ES-I3 (cell line): ENCODE measurements around the gene PRKCZ.

Experiments
- H3K36me3 ChIP-seq: 2 replicates; pipeline ENCODE4 v1.6.1; 2013; ENCODE audit warnings: mild to moderate bottlenecking, low read length, control low read depth, moderate library complexity; ENCODE audit not compliant: insufficient read depth
- H3K4me1 ChIP-seq: 2 replicates; pipeline ENCODE4 v1.6.1; 2013; ENCODE audit warnings: mild to moderate bottlenecking, control low read depth, low read length; ENCODE audit not compliant: insufficient read depth
- H3K9ac ChIP-seq: 2 replicates; pipeline ENCODE4 v1.6.1; 2013; ENCODE audit warnings: low read depth, mild to moderate bottlenecking, low read length, moderate library complexity
- H3K9me3 ChIP-seq: 2 replicates; pipeline ENCODE4 v1.6.1; 2013; ENCODE audit warnings: mild to moderate bottlenecking, low read length, moderate library complexity; ENCODE audit not compliant: control insufficient read depth, insufficient read depth

Gene PRKCZ

GRCh38 chr1:2231532-2232254 lies 181.5 kb downstream of the PRKCZ start:
- Histone ChIP-seq H3K36me3 (no peaks in the 10 kb centered on the region), H3K9ac (peak overlapping the region; percentile 70; the same call in 1 of the 2 replicates), H3K4me1 (peaks cover 10% of the 10 kb centered on the region; the same call in 1 of the 2 replicates), H3K9me3 (no peaks in the 10 kb centered on the region)

- H3K36me3 ChIP-seq = no peaks in the 10 kb centered on the region
- H3K9ac ChIP-seq = no peak overlapping the region
- H3K9me3 ChIP-seq = no peaks in the 10 kb centered on the region
- peaks cover 10% of the 10 kb centered on the region; the same call in 1 of the 2 replicates for H3K4me1 ChIP-seq
Observed at GRCh38 chr1:2232255-2232915, 182.2 kb downstream of the PRKCZ start.

GRCh38 chr1:2232916-2233438 lies 182.8 kb downstream of the PRKCZ start:
- H3K36me3 ChIP-seq = no peaks in the 10 kb centered on the region
- H3K9me3 ChIP-seq = no peaks in the 10 kb centered on the region
- H3K9ac ChIP-seq = no peak overlapping the region
- peaks cover 10% of the 10 kb centered on the region; the same call in 1 of the 2 replicates for H3K4me1 ChIP-seq

GRCh38 chr1:2233468-2233867 lies 183.3 kb downstream of the PRKCZ start:
- Histone ChIP-seq H3K4me1 (peaks cover 10% of the 10 kb centered on the region; the same call in 1 of the 2 replicates), H3K9me3 (no peaks in the 10 kb centered on the region), H3K9ac (no peak overlapping the region), H3K36me3 (no peaks in the 10 kb centered on the region)

DNA sequence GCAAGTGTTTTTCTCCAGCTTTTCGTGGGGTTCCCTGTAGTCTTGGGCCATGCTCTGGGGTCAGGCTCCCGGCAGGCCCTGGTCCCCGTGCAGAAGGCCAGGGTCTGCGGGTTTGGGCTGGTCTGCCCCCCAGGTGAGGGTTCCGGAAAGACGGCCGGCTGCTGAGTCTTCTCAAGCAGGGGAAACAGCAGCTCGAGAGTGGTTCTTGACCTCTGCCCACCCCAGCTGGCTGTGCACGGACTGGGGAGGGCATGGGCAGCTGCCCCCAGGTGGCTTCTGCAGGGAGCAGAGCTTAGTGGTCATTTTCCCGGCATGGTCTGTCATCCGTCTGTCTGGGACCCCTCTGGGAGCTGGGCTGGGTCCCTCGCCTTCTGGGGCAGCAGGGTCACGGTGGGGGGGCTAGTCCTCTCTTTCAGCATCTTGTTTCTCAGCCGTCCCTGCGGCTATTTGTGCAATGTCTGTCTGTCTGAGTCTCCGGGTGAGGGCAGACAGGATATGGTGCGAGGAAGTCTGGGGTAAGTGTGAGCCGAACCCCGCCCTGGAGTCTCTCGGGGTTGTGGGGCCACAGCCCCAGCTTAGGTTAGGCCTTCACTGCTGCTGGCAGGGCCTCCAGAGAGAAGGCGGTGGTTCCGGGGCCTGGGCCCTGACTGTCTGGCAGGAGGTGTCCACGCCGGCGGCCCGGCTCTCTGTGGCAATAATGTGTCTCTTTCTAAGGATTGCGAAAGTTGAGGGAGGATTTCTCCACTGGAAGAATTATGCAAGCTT lies 184.0 kb downstream of the PRKCZ start:
- peaks cover 10% of the 10 kb centered on the region; the same call in 1 of the 2 replicates for H3K4me1 ChIP-seq
- no peaks in the 10 kb centered on the region for H3K36me3 ChIP-seq
- H3K9ac ChIP-seq = no peak overlapping the region
- H3K9me3 ChIP-seq = no peaks in the 10 kb centered on the region

- no peaks in the 10 kb centered on the region; the same call in 1 of the 2 replicates for H3K36me3 ChIP-seq
- no peaks in the 10 kb centered on the region for H3K9me3 ChIP-seq
- peaks cover 10% of the 10 kb centered on the region; the same call in 1 of the 2 replicates for H3K4me1 ChIP-seq
- H3K9ac ChIP-seq = no peak overlapping the region
Observed at GRCh38 chr1:2234762-2235113, 184.5 kb downstream of the PRKCZ start.
